ENCODE results near the gene SNCAIP.
"Not testable (repeated sequence)": the region's sequence is repeated elsewhere in the genome, so short reads cannot be mapped to it uniquely, and the experiment has no call there.

Gene SNCAIP

GRCh38 chr5:122358372-122358979 is 46.4 kb downstream of the SNCAIP start:
- DNase-seq (ENCODE audit: low spot score): no peak

GRCh38 chr5:122362361-122362760 is 50.3 kb downstream of the SNCAIP start:
- DNase-seq (ENCODE audit: low spot score): no peak

- no peak for DNase-seq (ENCODE audit: low spot score)
Measured at GRCh38 chr5:122363623-122364022, 51.6 kb downstream of the SNCAIP start.

GRCh38 chr5:122366501-122366900 is 54.5 kb downstream of the SNCAIP start:
- DNase-seq (ENCODE audit: low spot score): no peak

- no peak for DNase-seq (ENCODE audit: low spot score)
Measured at GRCh38 chr5:122367456-122367855, 55.4 kb downstream of the SNCAIP start.

GRCh38 chr5:122368510-122369251 is 56.6 kb downstream of the SNCAIP start:
- DNase-seq (ENCODE audit: low spot score): no peak

GRCh38 chr5:122369253-122369815 is 57.3 kb downstream of the SNCAIP start:
- no peak for DNase-seq (ENCODE audit: low spot score)

GRCh38 chr5:122371511-122372151 is 59.6 kb downstream of the SNCAIP start:
- DNase-seq (ENCODE audit: low spot score): no peak

- no peak for DNase-seq (ENCODE audit: low spot score)
Measured at GRCh38 chr5:122374110-122374509, 62.1 kb downstream of the SNCAIP start.

GRCh38 chr5:122375801-122376200 is 63.8 kb downstream of the SNCAIP start:
- no peak for DNase-seq (ENCODE audit: low spot score)

- DNase-seq (ENCODE audit: low spot score): no peak
Measured at GRCh38 chr5:122376250-122376649, 64.2 kb downstream of the SNCAIP start.

- no peak for DNase-seq (ENCODE audit: low spot score)
Measured at GRCh38 chr5:122377026-122377425, 65.0 kb downstream of the SNCAIP start.

- DNase-seq (ENCODE audit: low spot score): not testable (repeated sequence)
Measured at GRCh38 chr5:122382938-122383337, 70.9 kb downstream of the SNCAIP start.

GRCh38 chr5:122384739-122385235 is 72.8 kb downstream of the SNCAIP start:
- no peak for DNase-seq (ENCODE audit: low spot score)

GRCh38 chr5:122385286-122385685 is 73.2 kb downstream of the SNCAIP start:
- no peak for DNase-seq (ENCODE audit: low spot score)

GRCh38 chr5:122385808-122386207 is 73.8 kb downstream of the SNCAIP start:
- no peak for DNase-seq (ENCODE audit: low spot score)

GRCh38 chr5:122390154-122390553 is 78.1 kb downstream of the SNCAIP start:
- no peak for DNase-seq (ENCODE audit: low spot score)

- DNase-seq (ENCODE audit: low spot score): no peak
Measured at GRCh38 chr5:122390694-122391093, 78.7 kb downstream of the SNCAIP start.

- DNase-seq (ENCODE audit: low spot score): no peak
Measured at GRCh38 chr5:122391621-122392020, 79.6 kb downstream of the SNCAIP start.

- DNase-seq (ENCODE audit: low spot score): no peak
Measured at GRCh38 chr5:122392224-122392623, 80.2 kb downstream of the SNCAIP start.

GRCh38 chr5:122392824-122393223 is 80.8 kb downstream of the SNCAIP start:
- no peak for DNase-seq (ENCODE audit: low spot score)

- no peak for DNase-seq (ENCODE audit: low spot score)
Measured at GRCh38 chr5:122394284-122394930, 82.4 kb downstream of the SNCAIP start.

Data from Ammon's horn (tissue), 1 donor.